Cardiac muscle cell (in vitro differentiated cells and primary cell): Measurements from ENCODE around the gene SLK. TPM values are rescaled to one million over a fixed set of nuclear protein-coding genes. Genes with fewer than 3 reads are reported as not detected.

Source experiments
- DNase-seq, 2 donors: peaks; one replicate each; pipeline versions ENCODE4 v3.0.0 to v3.0.0-alpha.2; 2010 to 2017; ENCODE audit warnings: low read depth in 1 of 2, low spot score in 1 of 2
- H3K27ac ChIP-seq: fragments of 200-600 bp; sonication (generic); 2 replicates; pipeline ENCODE4 v1.5.1; 2016
- H3K27me3 ChIP-seq: fragments of 200-600 bp; sonication (generic); 2 replicates; pipeline ENCODE4 v1.6.0; 2016; ENCODE audit warnings: control low read depth
- H3K36me3 ChIP-seq: fragments of 200-600 bp; sonication (generic); 2 replicates; pipeline ENCODE4 v1.5.1; 2016; ENCODE audit warnings: control low read depth
- H3K4me1 ChIP-seq: fragments of 200-600 bp; sonication (generic); 2 replicates; pipeline ENCODE4 v1.8.1; 2017; ENCODE audit warnings: low read depth, mild to moderate bottlenecking, mixed run types
- H3K4me3 ChIP-seq: fragments of 200-600 bp; sonication (generic); 2 replicates; pipeline ENCODE4 v1.5.1; 2016; ENCODE audit warnings: mild to moderate bottlenecking
- H3K9me3 ChIP-seq: fragments of 200-600 bp; sonication (generic); 2 replicates; pipeline ENCODE4 v1.5.1; 2017; ENCODE audit warnings: low read depth, mild to moderate bottlenecking, control low read depth
- polyA plus RNA-seq: library from polyadenylated mRNA; unstranded; fragments of >200 nt; fragmentation: Nextera tagmentation; extraction: Ambion mirVana; gene quantifications from 2 replicates; pipeline ENCODE4 v1.2.1, GENCODE V29; 2016
- total RNA-seq: library from RNA; depleted of rRNA; stranded (reverse); fragments of >200 nt; gene quantifications from 2 replicates; pipeline ENCODE4 v1.2.3, GENCODE V29; 2016
- TF ChIP-seq, protein P1 (sequence below): IDR thresholded peaks from 2 replicates; pipeline ENCODE4 v1.5.1; 2012; ENCODE audit warnings: low read depth, mild to moderate bottlenecking, low read length

The SLK gene
- total and polyA plus RNA-seq, 2 experiments from 2014 or later, result 24.1 to 43.8 TPM

DNA sequence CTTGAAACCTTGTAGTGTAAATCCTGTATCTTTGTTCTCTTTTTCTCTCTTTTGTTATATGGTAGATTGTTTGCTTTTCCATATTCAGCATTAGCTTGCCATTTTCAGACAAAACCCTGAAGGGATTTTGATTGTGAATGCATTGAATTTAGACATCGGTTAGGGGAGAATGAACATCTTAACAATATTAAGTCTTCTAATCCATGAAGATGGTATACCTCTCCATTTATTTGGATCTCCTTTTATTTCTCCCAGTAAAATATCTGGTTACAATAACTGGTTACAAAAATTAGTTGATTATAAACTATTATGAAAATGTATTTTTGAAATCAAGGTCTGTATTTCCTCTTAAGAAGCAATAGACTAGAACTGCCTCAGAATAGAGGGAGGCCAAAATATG, 12.4 kb upstream of the SLK start:
- H3K9me3 ChIP-seq, result no peaks in the 10 kb centered on the region

GRCh38 chr10:103958996-103959395, 7.9 kb upstream of the SLK start:
- no peaks in the 10 kb centered on the region for H3K4me1 ChIP-seq
- no peaks in the 10 kb centered on the region for H3K36me3 ChIP-seq
- TF ChIP-seq, protein P1, sequence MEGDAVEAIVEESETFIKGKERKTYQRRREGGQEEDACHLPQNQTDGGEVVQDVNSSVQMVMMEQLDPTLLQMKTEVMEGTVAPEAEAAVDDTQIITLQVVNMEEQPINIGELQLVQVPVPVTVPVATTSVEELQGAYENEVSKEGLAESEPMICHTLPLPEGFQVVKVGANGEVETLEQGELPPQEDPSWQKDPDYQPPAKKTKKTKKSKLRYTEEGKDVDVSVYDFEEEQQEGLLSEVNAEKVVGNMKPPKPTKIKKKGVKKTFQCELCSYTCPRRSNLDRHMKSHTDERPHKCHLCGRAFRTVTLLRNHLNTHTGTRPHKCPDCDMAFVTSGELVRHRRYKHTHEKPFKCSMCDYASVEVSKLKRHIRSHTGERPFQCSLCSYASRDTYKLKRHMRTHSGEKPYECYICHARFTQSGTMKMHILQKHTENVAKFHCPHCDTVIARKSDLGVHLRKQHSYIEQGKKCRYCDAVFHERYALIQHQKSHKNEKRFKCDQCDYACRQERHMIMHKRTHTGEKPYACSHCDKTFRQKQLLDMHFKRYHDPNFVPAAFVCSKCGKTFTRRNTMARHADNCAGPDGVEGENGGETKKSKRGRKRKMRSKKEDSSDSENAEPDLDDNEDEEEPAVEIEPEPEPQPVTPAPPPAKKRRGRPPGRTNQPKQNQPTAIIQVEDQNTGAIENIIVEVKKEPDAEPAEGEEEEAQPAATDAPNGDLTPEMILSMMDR, result no peak
- no peak overlapping the region for H3K4me3 ChIP-seq
- H3K27ac ChIP-seq, result no peak overlapping the region
- peaks cover 15% of the 10 kb centered on the region for H3K27me3 ChIP-seq
- peak in 1 of 2 donors; percentile 56 for DNase-seq
- H3K9me3 ChIP-seq, result no peaks in the 10 kb centered on the region

More for the DNA sequence above, 12.4 kb upstream of the SLK start:
- H3K4me3 ChIP-seq, result no peak overlapping the region
- H3K27me3 ChIP-seq, result peaks cover 8% of the 10 kb centered on the region
- TF ChIP-seq, protein P1, result no peak
- no peaks in the 10 kb centered on the region for H3K4me1 ChIP-seq
- no peaks in the 10 kb centered on the region for H3K36me3 ChIP-seq
- no peak for DNase-seq
- no peak overlapping the region for H3K27ac ChIP-seq

- DNase-seq, result peak in 1 of 2 donors; percentile 62
- no peak overlapping the region for H3K4me3 ChIP-seq
- no peaks in the 10 kb centered on the region for H3K9me3 ChIP-seq
- H3K27me3 ChIP-seq, result peaks cover 15% of the 10 kb centered on the region
- no peaks in the 10 kb centered on the region for H3K4me1 ChIP-seq
- TF ChIP-seq, protein P1, result no peak
- no peaks in the 10 kb centered on the region for H3K36me3 ChIP-seq
- no peak overlapping the region for H3K27ac ChIP-seq
Measured at GRCh38 chr10:103960103-103960502, 6.8 kb upstream of the SLK start.

DNA sequence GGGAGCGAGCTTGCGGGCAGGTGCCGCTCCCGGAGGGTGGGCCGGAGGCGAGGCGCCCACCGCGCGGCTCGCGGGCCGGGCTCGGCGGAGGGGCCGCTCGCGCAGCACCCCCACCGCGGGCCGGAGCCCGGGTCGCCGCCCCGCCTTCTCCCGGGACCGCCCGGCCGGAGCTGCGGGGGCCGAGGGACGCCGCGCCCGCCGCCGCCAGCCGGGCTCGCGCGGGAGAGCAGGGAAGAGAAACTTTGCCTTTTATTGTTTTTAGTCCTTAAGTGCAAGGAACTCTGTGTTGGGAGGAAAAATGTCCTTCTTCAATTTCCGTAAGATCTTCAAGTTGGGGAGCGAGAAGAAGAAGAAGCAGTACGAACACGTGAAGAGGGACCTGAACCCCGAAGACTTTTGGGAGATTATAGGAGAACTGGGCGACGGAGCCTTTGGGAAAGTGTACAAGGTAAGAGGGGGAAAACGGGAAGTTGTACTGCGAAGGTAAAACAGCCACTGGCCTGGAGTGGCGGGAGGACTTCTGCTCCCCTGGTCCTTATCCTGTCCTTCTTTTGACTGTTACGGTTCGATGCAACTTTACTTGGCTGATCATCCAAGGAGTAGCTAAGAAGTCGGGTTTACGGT, 620 bp downstream of the SLK start:
- H3K36me3 ChIP-seq, result no peaks in the 10 kb centered on the region
- peaks cover 10% of the 10 kb centered on the region for H3K4me1 ChIP-seq
- TF ChIP-seq, protein P1, result no peak
- H3K27me3 ChIP-seq, result no peaks in the 10 kb centered on the region
- H3K4me3 ChIP-seq, result peak overlapping the region; percentile 97
- H3K9me3 ChIP-seq, result no peaks in the 10 kb centered on the region
- peak; percentile 36 for DNase-seq
- peak overlapping the region; percentile 88 for H3K27ac ChIP-seq

- no peaks in the 10 kb centered on the region for H3K27me3 ChIP-seq
- no peak for DNase-seq
- no peak overlapping the region for H3K27ac ChIP-seq
- H3K4me3 ChIP-seq, result peak overlapping the region; percentile 97
- peaks cover 10% of the 10 kb centered on the region for H3K4me1 ChIP-seq
- no peaks in the 10 kb centered on the region for H3K36me3 ChIP-seq
- TF ChIP-seq, protein P1, result no peak
- no peaks in the 10 kb centered on the region for H3K9me3 ChIP-seq
Measured at GRCh38 chr10:103968441-103969391, 1.8 kb downstream of the SLK start.
